Fibroblast of villous mesenchyme (primary cell): ENCODE data around the gene GULP1. TPM values are rescaled to one million over a fixed set of nuclear protein-coding genes. Genes with fewer than 3 reads are reported as not detected.

Experiments used
- DNase-seq: peaks from one replicate; pipeline ENCODE4 v3.0.0-alpha.2; 2010; ENCODE audit warnings: low read depth
- H3K4me3 ChIP-seq: 2 replicates; pipeline ENCODE4 v1.5.1; 2011; ENCODE audit warnings: low read depth, mild to moderate bottlenecking, low read length
- total RNA-seq: library from RNA; depleted of rRNA; stranded (reverse); fragments of >200 nt; gene quantifications from 2 replicates; pipeline ENCODE4 v1.2.3, GENCODE V29; 2012
- TF ChIP-seq, protein P1 (sequence below): IDR thresholded peaks from 2 replicates; pipeline ENCODE4 v1.5.1; 2012; ENCODE audit warnings: low read depth, mild to moderate bottlenecking, low read length; ENCODE audit not compliant: insufficient read depth

GULP1 gene
- total RNA-seq, 1 donor: 53.1 TPM

DNA sequence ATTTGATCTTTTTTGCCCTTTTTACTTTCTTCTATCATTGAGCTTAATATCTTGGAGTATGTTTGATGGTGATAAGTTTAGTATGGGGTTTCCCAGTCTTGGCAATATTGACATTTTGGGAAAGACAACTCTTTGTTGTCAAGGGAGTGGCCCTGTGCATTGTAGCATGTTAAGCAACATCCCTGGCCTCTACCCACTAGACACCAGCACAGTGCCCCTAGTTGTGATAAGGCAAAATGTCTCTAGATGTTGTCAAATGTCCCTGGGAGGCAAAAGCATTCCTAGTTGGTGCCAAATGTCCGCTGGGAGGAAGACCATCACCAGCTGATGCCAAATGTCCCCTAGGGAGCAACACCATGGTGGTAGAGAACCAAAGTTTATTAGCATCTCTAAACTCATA, 28.2 kb downstream of the GULP1 start:
- TF ChIP-seq, protein P1, sequence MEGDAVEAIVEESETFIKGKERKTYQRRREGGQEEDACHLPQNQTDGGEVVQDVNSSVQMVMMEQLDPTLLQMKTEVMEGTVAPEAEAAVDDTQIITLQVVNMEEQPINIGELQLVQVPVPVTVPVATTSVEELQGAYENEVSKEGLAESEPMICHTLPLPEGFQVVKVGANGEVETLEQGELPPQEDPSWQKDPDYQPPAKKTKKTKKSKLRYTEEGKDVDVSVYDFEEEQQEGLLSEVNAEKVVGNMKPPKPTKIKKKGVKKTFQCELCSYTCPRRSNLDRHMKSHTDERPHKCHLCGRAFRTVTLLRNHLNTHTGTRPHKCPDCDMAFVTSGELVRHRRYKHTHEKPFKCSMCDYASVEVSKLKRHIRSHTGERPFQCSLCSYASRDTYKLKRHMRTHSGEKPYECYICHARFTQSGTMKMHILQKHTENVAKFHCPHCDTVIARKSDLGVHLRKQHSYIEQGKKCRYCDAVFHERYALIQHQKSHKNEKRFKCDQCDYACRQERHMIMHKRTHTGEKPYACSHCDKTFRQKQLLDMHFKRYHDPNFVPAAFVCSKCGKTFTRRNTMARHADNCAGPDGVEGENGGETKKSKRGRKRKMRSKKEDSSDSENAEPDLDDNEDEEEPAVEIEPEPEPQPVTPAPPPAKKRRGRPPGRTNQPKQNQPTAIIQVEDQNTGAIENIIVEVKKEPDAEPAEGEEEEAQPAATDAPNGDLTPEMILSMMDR: no peak
- no peak for DNase-seq
- H3K4me3 ChIP-seq: no peak overlapping the region

DNA sequence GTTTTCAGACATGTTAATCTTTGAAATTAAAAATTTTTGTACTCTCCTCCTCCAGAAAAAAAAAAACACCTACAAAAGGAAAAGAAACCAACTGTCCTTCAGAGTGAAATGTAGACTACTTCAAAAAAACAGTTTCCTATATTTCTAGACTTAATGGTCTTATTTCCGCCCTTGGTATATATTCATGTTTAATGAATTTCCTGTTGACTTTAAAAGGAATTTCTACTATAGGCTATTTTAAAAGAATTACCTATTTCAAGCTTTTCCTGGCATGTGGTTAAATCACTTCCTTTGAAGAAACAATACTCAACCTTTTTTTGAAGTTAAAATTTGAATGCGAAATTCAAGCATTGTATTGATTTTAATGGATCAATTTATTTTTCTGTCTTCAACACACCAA, 29.2 kb downstream of the GULP1 start:
- TF ChIP-seq, protein P1: no peak
- DNase-seq: no peak
- H3K4me3 ChIP-seq: no peak overlapping the region

- H3K4me3 ChIP-seq: no peak overlapping the region
- peak; percentile 67 for DNase-seq
Observed at GRCh38 chr2:188322569-188323551, 31.2 kb downstream of the GULP1 start.

DNA sequence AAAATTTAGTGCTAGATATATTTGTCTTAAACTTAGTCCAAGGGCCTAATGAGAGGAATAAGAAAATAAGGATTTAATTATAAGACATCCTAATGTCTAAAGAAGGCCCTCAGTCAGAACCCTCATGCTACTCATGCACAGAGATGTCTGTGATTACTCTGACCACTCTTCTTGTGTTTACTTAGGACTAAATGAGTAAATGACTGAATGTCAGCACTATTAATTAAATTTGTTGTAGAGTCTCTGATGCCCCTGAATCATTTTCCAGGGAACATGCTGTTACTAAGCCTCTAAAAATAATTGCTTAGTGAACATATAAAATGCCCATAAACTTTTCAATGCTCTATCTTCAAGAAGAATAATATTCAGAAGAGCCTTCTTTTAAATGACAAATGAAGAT, 32.4 kb downstream of the GULP1 start:
- H3K4me3 ChIP-seq: no peak overlapping the region
- TF ChIP-seq, protein P1: no peak
- DNase-seq: no peak

More at GRCh38 chr2:188322569-188323551, 31.2 kb downstream of the GULP1 start:
- TF ChIP-seq, protein P1: no peak

DNA sequence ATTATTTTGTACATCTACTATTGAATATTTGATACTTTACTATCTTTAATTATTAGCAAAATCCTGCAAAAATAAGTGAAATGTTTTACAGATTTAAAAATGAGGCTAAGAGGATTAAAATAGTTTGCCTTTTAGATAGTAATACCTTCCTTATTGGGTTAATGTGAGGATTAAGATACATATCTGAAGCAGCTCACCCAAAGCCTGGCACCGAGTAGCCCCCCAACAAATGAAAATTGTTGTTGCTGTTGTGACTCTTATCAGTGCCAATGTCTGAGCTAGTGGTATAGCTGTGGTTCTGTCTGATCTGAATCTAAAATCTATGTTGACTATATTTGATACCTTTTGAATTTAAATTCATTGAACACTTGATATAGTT, 34.6 kb downstream of the GULP1 start:
- TF ChIP-seq, protein P1: no peak
- no peak for DNase-seq
- H3K4me3 ChIP-seq: no peak overlapping the region

GRCh38 chr2:188326669-188327301, 35.1 kb downstream of the GULP1 start:
- TF ChIP-seq, protein P1: no peak
- H3K4me3 ChIP-seq: no peak overlapping the region
- DNase-seq: peak; percentile 85
